Mucosa of descending colon (tissue), 3 donors: ENCODE measurements around the gene LARP1. TPM values are rescaled to one million over a fixed set of nuclear protein-coding genes. Genes with fewer than 3 reads are reported as not detected.

ENCODE experiments used
- ATAC-seq: fragments of 200-7000 bp; cut with Tn5 transposase; one replicate; pipeline ENCODE4 v1.9.1; 2020; ENCODE audit warnings: mild to moderate bottlenecking, moderate library complexity
- DNase-seq, 3 donors: peaks; one replicate each; pipeline ENCODE4 v3.0.0-alpha.2; 2020
- H3K36me3 ChIP-seq: fragments of 200-600 bp; one replicate; pipeline ENCODE4 v1.8.0; 2021; ENCODE audit warnings: low read depth, mild to moderate bottlenecking
- H3K4me1 ChIP-seq: fragments of 200-600 bp; one replicate; pipeline ENCODE4 v1.8.0; 2021; ENCODE audit warnings: low read depth, mild to moderate bottlenecking
- H3K4me3 ChIP-seq: fragments of 200-600 bp; one replicate; pipeline ENCODE4 v1.8.0; 2021; ENCODE audit warnings: mild to moderate bottlenecking
- H3K9me3 ChIP-seq: fragments of 200-600 bp; one replicate; pipeline ENCODE4 v1.8.0; 2021; ENCODE audit warnings: mild to moderate bottlenecking
- CTCF ChIP-seq: fragments of 200-600 bp; IDR thresholded peaks from one replicate; pipeline ENCODE4 v1.8.0; 2022; ENCODE audit warnings: antibody characterized with exemption, mild to moderate bottlenecking
- intact Hi-C, 2 donors: fragments of 100-400 bp; cut with DNase I in 1 of 2; cut with micrococcal nuclease in 1 of 2; formaldehyde crosslinking; loops; one replicate each; pipeline versions ENCODE4 v1.11.0 to v1.11.1; 2022; cut with DNase I, micrococcal nuclease
- total RNA-seq, 3 donors: library from RNA; stranded (reverse); fragmentation: NEBNext Ultra II Directional in 2 of 3; extraction: Animal tissue kit (Norgen Biotek cat#: 25700) in 2 of 3; gene quantifications; one replicate each; pipeline versions ENCODE4 v1.2.1 to v1.2.4, GENCODE V29; 2021 to 2023
- donor health status: DM: no; HTN: no; CAD: no; lungs with moderate emphysema.
- donor health status: DM: no; HTN: no; CAD: no.
- donor health status: DM: no; HTN: yes; CAD: no.

Gene LARP1
- total RNA-seq, 3 donors from 2014 or later: 127 to 157 (median 140) TPM

DNA sequence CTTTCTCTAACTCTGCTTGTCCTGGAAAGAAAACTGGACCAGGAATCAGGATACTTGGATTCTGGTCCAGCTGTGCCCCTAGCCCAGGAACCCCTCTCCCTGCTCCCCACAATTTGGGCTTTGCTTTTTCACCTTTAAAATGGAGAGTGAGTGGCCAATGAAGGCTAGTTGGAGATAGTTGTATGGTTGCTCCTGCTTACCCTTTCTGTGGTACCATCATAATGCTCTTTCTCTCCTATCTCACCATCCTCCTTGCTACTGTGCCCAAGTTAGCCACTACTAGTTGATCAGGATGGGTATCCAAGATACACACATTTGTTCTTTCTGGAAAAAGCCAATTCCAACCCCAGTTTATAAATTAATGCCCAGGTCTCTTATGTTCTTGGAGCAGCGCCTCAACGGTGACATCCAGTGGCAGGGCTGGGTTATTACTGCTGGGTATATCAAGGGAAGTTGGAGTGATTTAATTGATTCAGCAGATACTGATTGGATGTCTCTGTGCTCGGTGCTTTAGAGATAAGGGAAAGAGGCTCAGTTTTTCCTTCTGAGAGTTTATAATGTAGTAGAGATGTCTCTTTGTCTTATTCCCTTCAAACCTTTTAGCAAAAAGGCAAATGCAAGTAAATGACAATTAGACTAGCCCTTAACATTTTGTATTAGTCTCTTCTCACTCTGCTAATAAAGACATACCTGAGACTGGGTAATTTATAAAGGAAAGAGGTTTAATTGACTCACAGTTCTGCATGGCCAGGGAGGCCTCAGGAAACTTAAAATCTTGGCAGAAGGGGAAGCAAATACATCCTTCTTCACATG lies 56.7 kb downstream of the LARP1 start:
- Histone ChIP-seq H3K4me1 (no peaks in the 10 kb centered on the region), H3K4me3 (no peak overlapping the region), H3K36me3 (no peaks in the 10 kb centered on the region), H3K9me3 (no peaks in the 10 kb centered on the region)
- ATAC-seq: peak; percentile 90
- peak; percentile 83 for TF ChIP-seq CTCF
- intact Hi-C loops: loop anchor here in 1 of 2 donors (5.0 kb wide), 1 partner anchor 160 kb away; no protein-coding TSS in a partner anchor
- DNase-seq: peak in 2 of 3 donors; percentile 70 to 75

DNA sequence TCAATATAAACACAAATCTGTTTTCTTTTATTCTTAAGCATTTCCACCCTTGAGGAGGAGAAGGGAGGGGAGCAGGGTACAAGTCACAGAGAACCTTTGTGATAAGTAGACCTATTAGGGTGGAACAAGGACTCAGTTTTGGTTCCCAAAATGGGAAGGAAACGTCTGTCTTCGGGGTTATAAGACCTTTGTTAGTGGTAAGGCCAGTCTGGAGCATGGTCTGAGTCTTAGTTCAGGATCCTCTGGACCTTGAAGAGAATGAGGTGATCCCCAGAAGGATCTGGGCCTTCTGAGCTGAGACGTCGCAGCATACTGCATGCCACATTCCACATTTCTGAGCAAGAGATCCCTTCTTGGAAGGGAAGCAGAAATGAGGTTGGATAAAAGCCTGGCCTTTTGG lies 58.0 kb downstream of the LARP1 start:
- Histone ChIP-seq H3K36me3 (no peaks in the 10 kb centered on the region), H3K4me3 (no peak overlapping the region), H3K9me3 (no peaks in the 10 kb centered on the region), H3K4me1 (no peaks in the 10 kb centered on the region)
- no peak for TF ChIP-seq CTCF
- intact Hi-C loops: loop anchor here in 1 of 2 donors (5.0 kb wide), 1 partner anchor 161 kb away; no protein-coding TSS in a partner anchor
- ATAC-seq: no peak
- no peak for DNase-seq

DNA sequence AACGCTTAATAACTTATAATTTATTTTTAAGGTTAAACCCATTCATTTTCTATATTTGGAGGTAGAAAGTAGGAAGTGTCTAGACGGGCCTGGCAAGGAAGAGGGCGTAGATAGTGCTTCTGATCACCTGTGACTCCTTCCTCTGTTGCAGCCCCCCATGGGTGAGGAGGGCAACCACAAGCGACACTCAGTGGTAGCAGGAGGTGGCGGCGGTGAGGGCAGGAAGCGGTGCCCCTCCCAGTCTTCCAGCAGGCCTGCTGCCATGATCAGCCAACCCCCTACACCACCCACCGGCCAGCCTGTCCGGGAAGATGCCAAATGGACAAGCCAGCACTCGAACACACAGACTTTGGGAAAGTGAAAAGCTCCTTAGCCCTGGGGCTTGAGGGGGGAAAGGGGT lies 58.6 kb downstream of the LARP1 start:
- TF ChIP-seq CTCF: no peak
- Histone ChIP-seq H3K36me3 (no peaks in the 10 kb centered on the region), H3K4me1 (no peaks in the 10 kb centered on the region), H3K9me3 (no peaks in the 10 kb centered on the region), H3K4me3 (no peak overlapping the region)
- intact Hi-C loops: loop anchor here in 1 of 2 donors (5.0 kb wide), 1 partner anchor 161 kb away; no protein-coding TSS in a partner anchor
- DNase-seq: no peak
- ATAC-seq: no peak

GRCh38 chr5:154815025-154815424 lies 59.8 kb downstream of the LARP1 start:
- H3K4me3 ChIP-seq: no peak overlapping the region
- no peaks in the 10 kb centered on the region for H3K36me3 ChIP-seq
- H3K9me3 ChIP-seq: no peaks in the 10 kb centered on the region
- H3K4me1 ChIP-seq: no peaks in the 10 kb centered on the region
- intact Hi-C loops: no loop called here
- DNase-seq: no peak
- no peak for ATAC-seq
- no peak for TF ChIP-seq CTCF

GRCh38 chr5:154815684-154816247 lies 60.6 kb downstream of the LARP1 start:
- intact Hi-C loops: no loop called here
- Histone ChIP-seq H3K4me3 (no peak overlapping the region), H3K9me3 (no peaks in the 10 kb centered on the region), H3K36me3 (no peaks in the 10 kb centered on the region), H3K4me1 (no peaks in the 10 kb centered on the region)
- TF ChIP-seq CTCF: no peak
- no peak for DNase-seq
- ATAC-seq: no peak
